Cerebellar nuclear complex (tissue), 1 donor: ENCODE measurements around the gene PCDHGB6.
"Not testable (repeated sequence)": the region's sequence is repeated elsewhere in the genome, so short reads cannot be mapped to it uniquely, and the experiment has no call there.

Source experiments
- DNase-seq, 2 experiments: peaks; one replicate each; lab custom pipeline; 2025; lab: John Stamatoyannopoulos, UW

PCDHGB6 gene

GRCh38 chr5:141407790-141408505, at the start of gene PCDHGB6:
PCDHGB6 (plus strand) TSS chr5:141408021; CDS start chr5:141408203, 182 bp downstream.
- DNase-seq = not testable (repeated sequence)

- DNase-seq = no peak
Observed at GRCh38 chr5:141359790-141360426, 47.9 kb upstream of the PCDHGB6 start, which contains the start of gene PCDHGB2. PCDHGB2 (plus strand) TSS chr5:141359994; CDS start chr5:141360136, 142 bp downstream.

- DNase-seq = no peak
Observed at GRCh38 chr5:141360685-141361084, 47.1 kb upstream of the PCDHGB6 start.

- DNase-seq = no peak
Observed at GRCh38 chr5:141362719-141363118, 45.1 kb upstream of the PCDHGB6 start.

GRCh38 chr5:141363952-141364660, 43.7 kb upstream of the PCDHGB6 start, which contains the start of gene PCDHGA5:
PCDHGA5 (plus strand) TSS chr5:141364162; CDS start chr5:141364331, 169 bp downstream.
- DNase-seq = no peak

- DNase-seq = no peak
Observed at GRCh38 chr5:141366016-141366896, 41.6 kb upstream of the PCDHGB6 start.

GRCh38 chr5:141369994-141370848, 37.6 kb upstream of the PCDHGB6 start, which contains the start of gene PCDHGB3:
PCDHGB3 (plus strand) TSS chr5:141370242; CDS start chr5:141370395, 153 bp downstream.
- no peak for DNase-seq

- DNase-seq = no peak
Observed at GRCh38 chr5:141371572-141372475, 36.0 kb upstream of the PCDHGB6 start.

GRCh38 chr5:141373673-141374317, 34.0 kb upstream of the PCDHGB6 start, which contains the start of gene PCDHGA6:
PCDHGA6 (plus strand) TSS chr5:141373891; CDS start chr5:141374084, 193 bp downstream.
- DNase-seq = no peak

GRCh38 chr5:141374627-141375026, 33.2 kb upstream of the PCDHGB6 start:
- DNase-seq = no peak

- DNase-seq = not testable (repeated sequence)
Observed at GRCh38 chr5:141375444-141376155, 32.2 kb upstream of the PCDHGB6 start.

- DNase-seq = no peak
Observed at GRCh38 chr5:141382469-141383294, 25.1 kb upstream of the PCDHGB6 start, which contains the start of gene PCDHGA7. PCDHGA7 (plus strand) TSS chr5:141382742; CDS start chr5:141382900, 158 bp downstream.

- no peak for DNase-seq
Observed at GRCh38 chr5:141383345-141383744, 24.5 kb upstream of the PCDHGB6 start.

GRCh38 chr5:141384471-141385267, 23.2 kb upstream of the PCDHGB6 start:
- no peak for DNase-seq

- DNase-seq = not testable (repeated sequence)
Observed at GRCh38 chr5:141387557-141388311, 20.1 kb upstream of the PCDHGB6 start, which contains the start of gene PCDHGB4. PCDHGB4 (plus strand) TSS chr5:141387698; CDS start chr5:141387885, 187 bp downstream.
